ENCODE data around the gene SVIL.
"Not testable (repeated sequence)": the region's sequence is repeated elsewhere in the genome, so short reads cannot be mapped to it uniquely, and the experiment has no call there.

DNA sequence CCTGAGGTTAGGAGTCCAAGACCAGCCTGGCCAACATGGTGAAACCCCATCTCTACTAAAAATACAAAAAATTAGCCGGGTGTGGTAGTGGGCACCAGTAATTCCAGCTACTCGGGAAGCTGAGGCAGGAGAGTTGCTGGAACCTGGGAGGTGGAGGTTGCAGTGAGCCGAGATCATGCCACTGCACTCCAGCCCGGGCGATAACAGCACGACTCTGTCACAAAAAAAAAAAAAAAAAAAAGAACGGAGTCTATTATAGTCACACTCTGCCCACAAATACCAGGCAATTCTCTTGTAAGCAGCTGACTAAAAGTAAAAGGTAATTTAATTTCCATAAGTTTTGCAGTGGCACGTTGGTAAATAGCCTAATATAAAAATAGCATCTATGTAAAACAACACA, 98.1 kb downstream of the SVIL start:
- TF ChIP-seq, protein P1, sequence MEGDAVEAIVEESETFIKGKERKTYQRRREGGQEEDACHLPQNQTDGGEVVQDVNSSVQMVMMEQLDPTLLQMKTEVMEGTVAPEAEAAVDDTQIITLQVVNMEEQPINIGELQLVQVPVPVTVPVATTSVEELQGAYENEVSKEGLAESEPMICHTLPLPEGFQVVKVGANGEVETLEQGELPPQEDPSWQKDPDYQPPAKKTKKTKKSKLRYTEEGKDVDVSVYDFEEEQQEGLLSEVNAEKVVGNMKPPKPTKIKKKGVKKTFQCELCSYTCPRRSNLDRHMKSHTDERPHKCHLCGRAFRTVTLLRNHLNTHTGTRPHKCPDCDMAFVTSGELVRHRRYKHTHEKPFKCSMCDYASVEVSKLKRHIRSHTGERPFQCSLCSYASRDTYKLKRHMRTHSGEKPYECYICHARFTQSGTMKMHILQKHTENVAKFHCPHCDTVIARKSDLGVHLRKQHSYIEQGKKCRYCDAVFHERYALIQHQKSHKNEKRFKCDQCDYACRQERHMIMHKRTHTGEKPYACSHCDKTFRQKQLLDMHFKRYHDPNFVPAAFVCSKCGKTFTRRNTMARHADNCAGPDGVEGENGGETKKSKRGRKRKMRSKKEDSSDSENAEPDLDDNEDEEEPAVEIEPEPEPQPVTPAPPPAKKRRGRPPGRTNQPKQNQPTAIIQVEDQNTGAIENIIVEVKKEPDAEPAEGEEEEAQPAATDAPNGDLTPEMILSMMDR (optimal IDR thresholded peaks at IDR 0.05 in 1 of 3, IDR thresholded peaks at IDR 0.05 in 1 of 3, conservative IDR thresholded peaks at IDR 0.05 in 1 of 3; ENCODE audit: extremely low read depth in 1 of 3, insufficient read depth in 2 of 3, low read length in 3 of 3) = not testable (repeated sequence)
- not testable (repeated sequence) for TF ChIP-seq EZH2 (IDR thresholded peaks at IDR 0.05; ENCODE audit: low read length)

All from keratinocyte (primary cell).